H4 (cell line): ENCODE results near the gene ARCN1. TPM values are rescaled to one million over a fixed set of nuclear protein-coding genes. Genes with fewer than 3 reads are reported as not detected.
A peak's percentile ranks its signal among the peaks of the same experiment; 100 is the strongest.

Experiments
- DNase-seq: peaks from one replicate; pipeline ENCODE4 v3.0.0-alpha.2; 2015; ENCODE audit warnings: low spot score
- total RNA-seq: library from RNA; depleted of rRNA; stranded (reverse); fragments of >200 nt; shearing (Covaris generic); gene quantifications from 2 replicates; pipeline ENCODE4 v1.2.3, GENCODE V29; 2014; rRNA removed

The ARCN1 gene
- 126 and 172 TPM in 2 replicates for total RNA-seq

- DNase-seq, result peak; percentile 55
These were observed at the start of gene ARCN1 for GRCh38 chr11:118572061-118572980. Gene ARCN1 (plus strand): TSS chr11:118572409. CDS start chr11:118572548, 139 bp downstream.

- DNase-seq, result peak; percentile 38
These were observed 49.6 kb upstream of the ARCN1 start for GRCh38 chr11:118522571-118523072.

GRCh38 chr11:118524356-118524755 lies 47.9 kb upstream of the ARCN1 start:
- no peak for DNase-seq

- DNase-seq, result no peak
These were observed 47.3 kb upstream of the ARCN1 start for GRCh38 chr11:118524757-118525470.

GRCh38 chr11:118526688-118527087 lies 45.5 kb upstream of the ARCN1 start:
- DNase-seq, result no peak

- DNase-seq, result no peak
These were observed 45.1 kb upstream of the ARCN1 start, which contains the start of gene TTC36 for GRCh38 chr11:118527109-118527508. Gene TTC36 (plus strand): TSS chr11:118527474. CDS start chr11:118527495, 21 bp downstream.

GRCh38 chr11:118528511-118528910 lies 43.7 kb upstream of the ARCN1 start:
- no peak for DNase-seq

GRCh38 chr11:118529584-118530175 lies 42.5 kb upstream of the ARCN1 start:
- DNase-seq, result no peak

GRCh38 chr11:118530180-118530682 lies 42.0 kb upstream of the ARCN1 start:
- DNase-seq, result no peak

- no peak for DNase-seq
These were observed 41.3 kb upstream of the ARCN1 start, which contains the start of gene TMEM25 for GRCh38 chr11:118530683-118531596. Gene TMEM25 (plus strand): TSS chr11:118531192. CDS start chr11:118531802, 610 bp downstream.

GRCh38 chr11:118531597-118532084 lies 40.6 kb upstream of the ARCN1 start:
- DNase-seq, result no peak

- no peak for DNase-seq
These were observed 40.1 kb upstream of the ARCN1 start for GRCh38 chr11:118532091-118532490.

- no peak for DNase-seq
These were observed 39.1 kb upstream of the ARCN1 start for GRCh38 chr11:118532852-118533768.

- DNase-seq, result no peak
These were observed 38.2 kb upstream of the ARCN1 start for GRCh38 chr11:118533769-118534729.

- DNase-seq, result no peak
These were observed 36.9 kb upstream of the ARCN1 start for GRCh38 chr11:118535261-118535660.

- no peak for DNase-seq
These were observed 35.5 kb upstream of the ARCN1 start for GRCh38 chr11:118536726-118537125.

GRCh38 chr11:118537409-118537980 lies 34.7 kb upstream of the ARCN1 start:
- no peak for DNase-seq
